GM19351 (cell line): ENCODE results near the gene KCNJ6.
A peak's percentile ranks its signal among the peaks of the same experiment; 100 is the strongest.
"Not testable (repeated sequence)": the region's sequence is repeated elsewhere in the genome, so short reads cannot be mapped to it uniquely, and the experiment has no call there.

Experiments
- ATAC-seq: cut with Tn5 transposase; IDR thresholded peaks from one replicate; pipeline ENCODE4 v1.9.1; 2021; ENCODE audit warnings: mild to moderate bottlenecking, moderate library complexity; ENCODE audit not compliant: unreplicated experiment

The KCNJ6 gene

DNA sequence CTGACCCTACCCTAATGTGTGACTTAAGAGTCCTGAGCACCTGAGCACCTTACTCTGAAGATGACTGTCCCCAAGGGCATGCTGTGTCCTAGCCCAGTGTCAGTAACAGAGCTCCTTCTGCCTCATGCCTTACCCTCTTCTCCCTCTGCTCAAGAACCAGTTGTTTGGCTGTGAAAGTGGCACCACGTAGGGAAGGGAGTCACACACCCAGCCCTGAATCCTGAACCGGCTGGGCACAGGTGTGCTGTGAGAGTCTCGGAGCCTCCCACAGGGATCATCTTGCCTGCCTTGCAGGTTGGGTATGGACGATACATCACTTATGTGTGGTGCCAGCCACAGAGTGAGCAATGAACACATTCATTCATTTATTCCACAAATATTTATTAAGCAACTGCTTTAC, 329.1 kb downstream of the KCNJ6 start:
- ATAC-seq = no peak

DNA sequence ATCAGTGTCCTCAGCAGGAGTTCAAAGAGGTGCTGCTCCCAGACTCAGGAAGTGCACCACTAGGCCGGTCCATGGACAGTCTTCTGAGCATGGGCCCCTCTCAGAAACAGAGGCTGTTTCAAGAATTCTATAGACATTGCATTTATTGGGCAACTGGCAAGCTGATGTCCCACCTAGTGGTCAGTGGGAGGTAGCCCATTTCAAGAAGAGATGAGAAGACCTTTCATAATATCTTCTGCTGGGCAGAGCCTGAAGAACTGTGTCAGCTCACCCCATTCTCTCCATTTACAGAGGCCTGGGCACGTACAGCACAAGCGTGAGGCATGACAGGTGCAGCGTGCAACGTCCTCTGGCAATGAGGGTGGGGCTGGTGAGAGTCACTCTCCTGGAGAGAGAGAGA, 333.7 kb downstream of the KCNJ6 start:
- peak; percentile 61 for ATAC-seq

DNA sequence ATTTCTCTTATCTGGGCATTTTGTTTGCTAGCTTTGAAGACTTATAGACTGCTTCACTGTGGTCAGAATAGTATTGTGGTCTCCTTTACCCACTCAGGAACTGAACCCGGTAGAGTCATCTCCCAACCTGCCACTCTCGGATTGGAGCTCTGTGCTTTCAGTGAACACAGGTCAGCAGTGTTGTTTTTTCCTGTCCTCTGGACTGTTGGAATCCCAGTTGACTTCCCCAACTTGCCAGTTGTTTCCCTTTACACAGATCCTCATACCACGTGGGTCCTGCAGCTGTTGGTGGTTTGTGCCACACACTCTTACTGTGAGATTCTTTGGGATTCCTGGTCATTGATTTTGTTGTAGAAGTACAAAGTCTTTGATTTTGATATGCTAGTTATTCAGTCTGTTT, 335.6 kb downstream of the KCNJ6 start:
- ATAC-seq = no peak

DNA sequence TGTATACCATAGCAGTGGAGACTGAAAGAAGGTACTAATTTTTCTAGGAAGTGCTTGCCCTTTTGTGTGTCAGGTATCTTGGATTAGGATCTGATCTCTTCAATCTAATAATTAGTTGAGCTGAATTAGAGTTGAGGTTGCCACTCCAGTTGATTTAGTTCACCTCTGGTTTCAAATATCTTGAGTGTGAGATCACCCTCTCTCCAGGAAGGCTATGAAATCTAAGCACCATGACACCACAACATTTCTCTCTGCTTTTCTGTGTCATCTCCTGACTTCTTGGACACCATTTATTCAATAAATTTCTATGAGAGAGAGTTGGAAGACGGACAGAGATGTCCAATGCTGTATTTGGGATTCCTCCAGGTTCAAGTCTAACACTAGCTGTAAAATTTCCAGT, 336.9 kb downstream of the KCNJ6 start:
- no peak for ATAC-seq

DNA sequence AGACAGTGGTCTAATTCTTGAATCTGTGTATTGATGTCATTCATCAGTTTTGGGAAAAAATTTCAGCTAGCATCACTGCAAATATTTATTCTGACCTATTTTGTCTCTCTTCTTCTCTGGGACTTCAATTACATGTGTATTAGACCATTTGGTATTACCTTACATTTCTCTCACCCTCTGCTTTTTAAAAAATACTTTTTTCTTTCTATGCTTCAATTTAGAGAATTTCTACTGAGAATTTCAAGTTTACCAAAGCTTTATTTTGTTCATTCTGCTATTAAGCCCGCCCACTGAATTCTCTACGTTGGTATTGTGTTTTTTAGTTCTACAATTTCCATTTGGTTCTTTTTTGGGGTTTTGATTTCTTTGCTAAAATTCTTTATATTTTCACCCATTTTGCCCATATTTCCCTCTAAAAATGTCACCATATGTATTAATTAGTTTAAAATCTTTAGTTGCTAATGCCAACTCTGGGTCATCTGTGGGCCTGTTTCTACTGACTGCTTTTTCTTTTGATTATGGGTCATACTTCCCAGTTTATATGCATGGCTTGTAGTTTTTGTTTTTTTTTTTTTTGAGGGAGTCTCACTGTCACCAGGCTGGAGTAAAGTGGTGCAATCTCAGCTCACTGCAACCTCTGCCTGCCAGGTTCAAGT, 337.7 kb downstream of the KCNJ6 start:
- ATAC-seq = no peak

DNA sequence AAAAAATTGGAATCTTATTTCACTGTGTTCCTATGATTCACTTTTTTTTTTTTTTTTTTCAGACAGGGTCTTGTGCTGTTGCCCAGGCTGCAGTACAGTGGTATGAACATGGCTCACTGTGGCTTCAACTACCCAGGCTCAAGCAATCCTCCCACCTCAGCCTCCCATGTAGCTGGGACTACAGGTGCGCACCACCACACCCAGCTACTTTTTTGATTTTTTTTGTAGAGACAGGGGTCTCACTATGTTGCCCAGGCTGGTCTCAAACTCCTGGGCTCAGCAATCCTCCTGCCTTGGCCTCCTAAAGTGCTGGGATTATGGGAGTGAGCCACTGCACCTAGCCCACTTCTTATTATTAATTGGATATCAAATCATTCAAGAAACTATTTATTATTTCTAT, 339.3 kb downstream of the KCNJ6 start:
- not testable (repeated sequence) for ATAC-seq

DNA sequence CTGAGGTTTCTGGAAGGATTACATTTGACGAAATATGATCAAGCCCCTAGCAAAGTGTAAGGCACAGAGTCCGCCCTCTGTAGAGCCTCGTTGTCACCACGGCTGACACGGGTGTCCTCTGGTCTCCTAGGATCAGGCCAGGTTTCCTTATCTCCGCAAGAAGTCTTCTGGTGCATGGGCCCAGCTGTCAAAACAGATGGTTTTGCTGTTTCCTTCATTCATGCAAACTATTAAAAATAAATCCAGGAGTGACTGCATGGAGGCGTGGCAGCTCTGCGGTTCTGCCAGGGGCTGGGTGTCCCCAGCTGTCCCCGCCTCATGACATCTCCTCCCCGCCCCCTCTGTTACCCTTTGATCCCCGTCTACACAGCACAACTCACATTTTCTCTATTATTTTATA, 340.7 kb downstream of the KCNJ6 start:
- no peak for ATAC-seq

DNA sequence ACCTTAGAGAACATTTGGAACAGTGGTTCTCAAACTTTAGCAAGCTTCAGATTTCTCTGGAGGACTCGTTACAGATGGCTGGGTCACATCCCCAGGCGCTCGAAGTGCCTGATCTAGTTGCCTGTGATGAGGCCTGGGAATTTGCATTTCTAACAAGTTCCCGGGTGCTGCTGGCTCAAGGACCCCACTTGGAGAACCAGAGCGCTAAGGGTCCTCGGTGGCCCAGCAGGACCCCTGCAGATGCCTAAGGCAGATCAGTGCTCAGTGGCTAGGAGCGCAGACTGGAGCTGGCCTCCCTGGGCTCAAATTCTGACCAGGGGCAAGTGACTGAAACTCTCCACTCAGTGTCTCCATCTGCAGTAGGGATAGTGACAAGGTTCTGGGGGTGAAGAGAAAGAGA, 341.5 kb downstream of the KCNJ6 start:
- ATAC-seq = no peak

DNA sequence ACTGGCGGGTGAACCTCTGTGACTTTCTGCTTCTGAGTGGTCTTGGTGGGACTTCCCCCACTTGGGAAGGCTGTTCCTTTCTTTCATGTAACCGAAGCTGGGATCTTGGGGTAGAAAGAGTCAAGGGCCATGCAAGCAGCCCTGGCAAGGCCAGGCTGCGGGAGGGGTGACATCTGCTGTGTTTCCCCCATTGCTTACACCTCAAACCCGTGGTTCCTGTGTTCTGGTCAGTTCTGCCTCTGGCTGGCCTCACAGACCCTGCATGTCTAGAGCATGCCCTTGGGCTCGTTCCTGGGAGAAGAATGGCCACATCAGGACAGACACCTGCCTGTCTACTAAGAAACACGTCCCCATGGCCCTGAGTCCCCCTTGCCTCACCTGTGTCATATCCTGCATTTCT, 341.9 kb downstream of the KCNJ6 start:
- no peak for ATAC-seq

DNA sequence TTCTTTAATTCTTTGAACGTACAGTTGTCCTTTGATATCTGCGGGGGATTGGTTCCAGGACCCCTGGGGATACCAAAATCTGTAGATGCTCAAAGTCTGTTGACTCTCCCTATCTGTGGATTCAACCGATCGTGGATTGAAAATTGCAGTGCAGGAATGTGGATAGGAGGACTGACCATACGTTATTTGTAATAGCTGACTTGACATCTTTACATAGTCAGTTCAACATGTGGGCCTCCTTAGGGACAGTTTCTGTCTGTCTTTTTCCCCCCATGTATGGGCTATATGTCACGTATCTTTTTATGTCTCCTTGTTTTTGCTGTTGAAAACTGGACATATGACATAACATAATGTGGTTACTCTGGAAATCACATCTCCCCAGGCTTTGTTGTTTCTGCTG, 344.8 kb downstream of the KCNJ6 start:
- ATAC-seq = no peak

DNA sequence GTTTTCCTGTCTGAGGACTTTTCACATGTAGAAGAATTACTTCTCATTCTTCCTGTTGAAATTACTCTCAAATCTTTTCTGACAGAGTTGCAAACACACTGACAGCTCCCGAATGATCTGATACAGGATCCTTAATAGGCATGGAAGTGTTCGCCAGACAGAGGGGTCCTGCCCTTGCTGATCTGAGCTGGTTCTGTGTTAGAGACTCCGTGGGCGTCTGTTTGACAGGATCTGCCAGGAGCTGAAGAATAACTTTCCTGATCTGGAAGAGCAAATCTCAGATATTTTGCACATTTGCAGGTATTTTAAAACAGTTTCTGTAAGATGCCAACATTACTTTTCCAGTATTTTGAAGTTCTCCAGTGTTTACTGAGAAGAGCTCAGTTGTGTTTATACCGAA, 347.3 kb downstream of the KCNJ6 start:
- ATAC-seq = no peak

DNA sequence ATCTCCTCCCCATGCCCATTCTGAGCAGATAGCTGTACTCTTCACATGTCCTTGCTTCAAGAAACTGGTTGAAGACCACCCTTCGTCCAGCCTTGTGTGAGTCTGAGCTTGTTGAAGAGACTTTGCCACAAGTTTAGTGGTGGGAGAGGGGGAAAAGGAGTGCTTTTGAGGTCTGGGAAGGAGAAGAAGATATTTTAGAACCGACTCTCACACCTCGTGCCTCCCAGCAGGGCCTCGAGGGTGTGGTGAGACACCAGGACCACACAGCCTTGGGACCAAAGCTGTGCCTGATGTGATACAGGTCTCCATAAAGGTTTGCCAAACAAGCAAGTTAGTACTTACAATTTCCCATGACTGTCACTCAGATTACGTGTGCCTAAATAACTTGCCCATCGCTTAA, 347.8 kb downstream of the KCNJ6 start:
- no peak for ATAC-seq

DNA sequence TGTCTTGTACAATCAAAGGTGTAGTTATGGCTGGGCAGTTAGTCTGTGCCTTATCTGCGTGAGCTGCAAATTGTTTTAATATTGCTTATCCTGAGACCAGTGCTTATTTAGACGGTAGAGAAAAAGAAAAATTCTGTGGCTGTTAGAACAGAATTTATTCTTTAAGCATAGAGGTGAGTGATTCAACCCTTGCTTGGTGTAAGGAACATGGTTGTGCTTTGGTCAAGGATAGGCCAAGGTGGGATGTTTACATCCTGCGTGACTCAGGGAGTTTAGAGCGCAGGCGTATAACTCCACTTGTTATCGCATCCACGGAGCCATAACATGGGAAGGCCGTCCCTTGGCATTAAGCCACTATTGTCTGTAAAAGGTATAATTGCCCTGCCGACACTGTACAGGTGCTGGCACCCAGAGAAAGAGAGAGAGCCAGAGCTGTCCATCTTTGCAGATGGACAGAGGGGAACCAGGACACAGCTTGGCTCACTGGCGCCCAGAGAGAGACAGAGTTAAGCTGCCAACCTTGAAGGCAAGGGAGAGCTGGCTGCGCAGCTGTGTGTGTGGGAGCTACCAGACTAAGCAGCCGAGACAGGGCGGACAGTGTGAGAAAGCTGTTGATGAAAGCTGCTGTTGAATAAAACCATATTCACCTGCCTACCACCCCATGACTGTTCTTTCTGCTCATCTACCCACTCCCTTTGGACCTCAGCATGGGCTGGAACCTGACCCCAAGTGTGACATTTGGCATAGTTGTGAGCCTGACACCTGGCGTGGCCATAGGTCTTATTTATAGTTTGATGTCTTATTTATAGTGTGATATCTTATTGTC, 349.3 kb downstream of the KCNJ6 start:
- ATAC-seq = no peak

DNA sequence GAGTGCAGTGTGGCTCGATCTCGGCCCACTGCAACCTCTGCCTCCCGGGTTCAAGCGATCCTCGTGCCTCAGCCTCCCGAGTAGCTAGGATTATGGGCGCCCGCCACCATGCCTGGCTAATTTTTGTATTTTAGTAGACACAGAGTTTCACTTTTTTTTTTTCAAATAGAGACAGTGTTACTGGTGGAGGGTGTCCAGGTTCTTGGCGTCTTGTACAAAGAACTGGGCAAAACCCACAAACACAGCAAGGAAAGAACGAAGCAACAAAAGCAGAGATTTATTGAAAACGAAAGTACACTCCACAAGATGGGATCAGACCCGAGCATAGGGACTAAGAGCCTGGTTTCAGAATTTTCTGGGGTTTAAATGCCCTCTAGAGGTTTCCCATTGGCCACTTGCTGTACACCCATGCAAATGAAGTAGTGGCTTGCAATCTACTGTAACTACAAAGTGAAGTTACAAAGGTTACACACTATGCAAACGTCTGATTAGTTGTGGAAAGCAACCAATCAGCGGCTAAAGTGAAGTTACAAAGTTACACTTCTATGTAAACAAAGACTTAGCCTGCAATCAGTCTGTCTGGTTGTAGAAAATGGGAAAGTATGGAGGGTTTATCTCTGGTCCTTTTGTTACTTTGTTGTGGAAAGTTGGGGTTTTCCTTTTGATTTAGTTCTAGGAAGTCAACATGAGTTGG, 350.6 kb downstream of the KCNJ6 start:
- ATAC-seq = no peak

DNA sequence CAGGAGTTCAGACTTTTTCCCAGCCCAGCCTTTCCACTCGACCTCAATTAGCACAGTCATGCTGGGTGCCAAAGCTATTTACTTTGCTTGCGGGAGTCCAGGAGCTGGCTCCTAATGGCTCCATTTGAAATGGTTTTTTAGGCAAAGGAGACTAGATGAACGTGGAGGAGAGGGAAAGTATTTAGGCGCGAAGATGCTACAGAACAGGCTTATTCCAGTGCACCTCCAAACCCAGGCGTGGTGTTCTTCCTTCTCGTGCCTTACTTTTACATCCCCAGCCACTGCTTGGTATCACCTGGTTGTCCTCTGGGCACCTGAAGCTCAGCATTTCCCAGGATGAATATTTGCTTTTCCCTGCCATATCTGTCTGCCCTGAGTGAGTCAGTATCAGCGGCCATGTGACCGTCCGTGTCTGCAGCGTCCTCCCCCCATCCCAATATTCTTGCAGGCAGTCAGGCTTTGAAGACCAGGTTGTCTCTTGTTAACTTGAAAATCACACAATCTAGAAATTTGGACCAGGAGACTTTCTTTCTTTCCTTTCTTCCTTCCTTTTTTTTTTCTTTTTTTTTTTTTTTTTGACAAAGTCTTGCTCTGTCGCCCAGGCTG, 351.2 kb downstream of the KCNJ6 start:
- ATAC-seq = no peak

DNA sequence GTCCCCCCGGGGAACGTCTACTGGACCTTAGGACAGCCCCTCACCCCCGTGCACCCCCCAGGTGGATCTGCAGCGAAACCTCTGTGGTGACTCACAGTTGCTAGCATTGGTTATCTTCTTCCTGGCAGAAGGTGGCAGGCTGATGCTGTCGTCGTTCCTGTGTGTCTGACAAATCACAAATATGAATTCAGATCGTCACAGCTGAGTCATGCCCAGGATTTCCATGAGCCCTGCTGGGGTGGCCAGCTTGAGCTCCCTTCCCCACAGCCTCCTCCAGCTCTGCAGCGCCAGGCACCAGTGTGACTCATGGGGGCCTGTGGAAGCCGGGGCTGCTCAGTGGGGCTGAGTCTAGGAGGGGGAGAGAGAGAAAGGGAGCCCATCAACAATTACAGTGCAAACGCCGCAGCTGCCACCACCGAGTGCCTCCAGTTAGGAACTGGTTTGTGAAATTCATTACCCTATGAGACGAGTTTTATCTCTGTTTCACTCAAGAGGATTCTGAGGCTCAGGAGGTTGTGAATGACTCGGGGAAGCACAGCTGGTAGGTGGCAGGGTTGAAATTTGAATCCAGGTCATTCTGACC, 351.8 kb downstream of the KCNJ6 start:
- peak; percentile 30 for ATAC-seq

DNA sequence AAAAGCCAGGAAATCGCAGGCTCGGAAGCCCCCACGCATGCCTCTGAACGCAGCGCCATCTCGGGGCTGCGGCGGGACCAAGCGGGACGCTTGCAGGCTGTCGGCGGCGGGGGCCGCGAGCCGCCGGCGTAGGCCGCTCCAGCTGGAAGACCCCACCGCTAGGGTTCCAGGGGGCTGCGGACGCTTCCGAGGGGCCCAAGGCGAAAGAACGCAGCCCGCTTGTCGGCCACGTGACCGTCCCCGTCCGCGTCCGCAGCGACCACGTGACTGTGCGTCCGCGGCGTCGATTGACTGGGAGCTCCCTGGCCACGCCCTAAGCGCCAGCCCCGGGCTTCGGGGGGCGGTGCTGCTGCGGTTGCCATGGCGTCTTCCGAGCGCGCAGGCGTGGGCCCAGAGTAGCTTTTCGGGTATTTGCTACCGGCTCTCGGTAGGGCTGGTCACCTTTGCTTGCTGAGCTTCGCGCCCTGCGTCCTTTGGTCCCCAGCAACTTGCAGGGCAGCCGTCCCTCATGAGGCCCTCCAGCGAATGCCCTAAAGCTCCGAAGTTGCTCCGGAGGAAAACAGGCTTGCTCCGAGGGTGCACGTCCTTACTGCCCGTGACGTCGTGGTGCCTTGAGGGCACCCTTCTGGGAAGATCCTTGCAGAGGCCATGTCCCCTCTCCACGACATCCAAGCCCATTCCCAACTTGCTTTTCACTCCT, 352.5 kb downstream of the KCNJ6 start:
- peak; percentile 93 for ATAC-seq

DNA sequence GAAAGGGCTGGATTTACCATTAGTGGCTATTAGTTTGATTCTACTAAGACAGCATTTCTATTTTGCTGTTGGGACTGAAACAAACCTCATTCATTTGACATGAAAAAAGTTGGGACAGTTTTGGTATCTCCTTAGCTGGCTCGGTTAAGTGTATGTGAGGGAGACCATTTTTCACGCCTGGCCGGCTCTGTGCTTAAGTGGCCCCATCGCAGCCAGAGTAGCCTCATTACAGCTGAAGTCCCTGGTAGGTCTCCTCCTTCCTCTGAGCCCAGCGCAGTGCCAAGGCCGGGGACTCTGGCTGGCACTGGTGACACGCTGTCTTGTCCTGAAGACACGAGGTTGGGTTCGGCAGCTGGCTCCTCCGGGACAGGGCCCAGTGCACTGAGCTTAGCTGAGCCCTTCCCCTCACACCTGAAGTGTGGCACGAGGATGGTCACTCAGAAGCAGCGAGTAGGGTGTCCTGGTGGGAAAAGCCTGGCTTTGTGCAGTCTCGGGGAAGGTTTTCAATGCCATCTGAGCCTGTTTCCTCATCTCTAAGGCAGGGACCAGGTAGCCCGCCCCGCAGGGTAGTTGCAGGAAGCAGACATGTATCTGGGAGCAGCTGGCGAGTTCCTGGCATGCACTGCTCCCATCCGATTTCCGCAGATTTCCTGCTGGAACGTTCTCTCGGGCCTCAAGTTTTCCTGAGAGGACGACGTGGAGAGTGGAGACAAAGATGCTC, 353.2 kb downstream of the KCNJ6 start:
- ATAC-seq = peak; percentile 24

DNA sequence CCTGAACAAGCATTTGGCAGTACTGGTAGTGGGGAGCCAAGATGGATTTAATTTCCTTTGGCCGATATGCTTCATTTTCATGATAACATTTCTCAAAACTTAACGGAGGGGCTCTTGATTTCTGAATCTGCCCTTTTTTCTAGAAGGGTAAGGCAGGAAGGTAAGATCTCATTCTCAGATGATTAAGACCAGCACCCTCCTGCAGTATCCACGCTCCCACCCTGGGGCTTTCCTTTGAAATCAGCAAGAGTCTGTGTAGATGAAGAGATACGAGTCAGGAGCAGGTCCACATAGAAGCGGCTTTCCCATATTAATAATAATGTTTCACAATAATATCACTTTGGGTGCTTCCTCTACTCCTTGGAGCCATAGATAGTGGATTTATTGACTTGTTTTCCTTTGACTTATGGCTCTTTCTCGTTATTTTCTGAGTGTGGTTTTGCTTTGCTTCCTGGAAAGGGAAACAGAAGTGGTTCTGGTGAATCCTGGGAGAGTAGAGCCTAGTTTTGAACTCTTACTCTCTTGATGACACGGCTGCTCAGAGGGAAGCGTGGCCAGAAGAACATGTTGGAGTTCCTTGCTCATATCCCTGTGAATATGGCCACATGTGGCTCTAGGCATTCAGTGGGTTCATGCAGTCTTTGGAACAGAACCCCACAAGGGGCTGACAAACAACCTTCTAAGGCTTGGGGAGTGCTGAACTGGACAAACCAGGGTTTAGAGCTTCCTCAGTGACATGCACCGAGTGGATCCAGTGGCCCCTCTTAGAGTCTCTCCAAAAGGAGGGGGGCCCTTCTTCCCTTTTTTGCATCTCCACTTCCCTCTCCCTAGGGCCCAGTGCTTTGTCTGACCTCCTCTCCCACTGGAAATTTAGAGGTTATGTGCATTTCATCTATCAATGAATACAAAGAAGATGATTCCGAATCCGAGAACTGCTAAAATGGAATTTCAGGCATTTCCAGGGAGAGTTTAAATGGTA, 354.0 kb downstream of the KCNJ6 start:
- no peak for ATAC-seq
